Natural killer cell (primary cell): ENCODE data around the gene C2CD4B. TPM values are rescaled to one million over a fixed set of nuclear protein-coding genes. Genes with fewer than 3 reads are reported as not detected.
A peak's percentile ranks its signal among the peaks of the same experiment; 100 is the strongest.

ENCODE experiments used
- ATAC-seq, 3 donors: fragments of 150-1000 bp in 2 of 3; fragments of 200-7000 bp in 1 of 3; cut with Tn5 transposase; 1 replicate in 1 of 3; 2 replicates in 2 of 3; pipeline ENCODE4 v1.10.0; 2021; ENCODE audit warnings: mild to moderate bottlenecking in 2 of 3, moderate library complexity in 2 of 3
- DNase-seq, 2 donors: peaks; one replicate each; pipeline versions ENCODE4 v3.0.0 to v3.0.0-alpha.2; 2013 to 2021; ENCODE audit warnings: mixed read lengths in 1 of 2
- H3K27ac ChIP-seq: one replicate; pipeline ENCODE4 v1.5.1; 2013; ENCODE audit warnings: mild to moderate bottlenecking, low read length
- H3K27me3 ChIP-seq: one replicate; pipeline ENCODE4 v1.6.1; 2013; ENCODE audit warnings: low read length; ENCODE audit not compliant: control insufficient read depth, insufficient read depth
- H3K36me3 ChIP-seq: one replicate; pipeline ENCODE4 v1.6.1; 2013; ENCODE audit warnings: low read length; ENCODE audit not compliant: control insufficient read depth, insufficient read depth
- H3K4me1 ChIP-seq: one replicate; pipeline ENCODE4 v1.6.1; 2013; ENCODE audit warnings: low read length; ENCODE audit not compliant: control insufficient read depth, insufficient read depth
- H3K4me3 ChIP-seq: one replicate; pipeline ENCODE4 v1.5.1; 2013; ENCODE audit warnings: low read length
- H3K9me3 ChIP-seq: one replicate; pipeline ENCODE4 v1.6.1; 2013; ENCODE audit warnings: low read length; ENCODE audit not compliant: control insufficient read depth, insufficient read depth
- H3K27ac Mint-ChIP-seq, 2 donors: one replicate each; pipeline ENCODE4 v1.8.0; 2022; ENCODE audit warnings: mild to moderate bottlenecking in 2 of 2, mixed read lengths in 2 of 2, moderate library complexity in 1 of 2
- H3K27me3 Mint-ChIP-seq, 2 donors: one replicate each; pipeline ENCODE4 v1.8.0; 2022; ENCODE audit warnings: low read depth in 2 of 2, mixed read lengths in 2 of 2
- H3K36me3 Mint-ChIP-seq: one replicate; pipeline ENCODE4 v1.8.0; 2022; ENCODE audit warnings: mixed read lengths
- H3K4me1 Mint-ChIP-seq, 2 donors: one replicate each; pipeline ENCODE4 v1.8.0; 2022; ENCODE audit warnings: mixed read lengths in 2 of 2
- H3K4me3 Mint-ChIP-seq: one replicate; pipeline ENCODE4 v1.8.0; 2022; ENCODE audit warnings: mild to moderate bottlenecking, moderate library complexity, mixed read lengths
- H3K9me3 Mint-ChIP-seq, 2 donors: one replicate each; pipeline ENCODE4 v1.8.0; 2022; ENCODE audit warnings: mixed read lengths in 2 of 2
- CTCF ChIP-seq: fragments of 200-600 bp; IDR thresholded peaks from one replicate; pipeline ENCODE4 v1.8.0; 2022; ENCODE audit warnings: antibody characterized with exemption
- WGBS: methylation state at CpG from one replicate; pipeline ENCODE4 v1.1.7; 2013; ENCODE audit warnings: missing lambda C conversion rate; ENCODE audit not compliant: insufficient coverage; 5-methylcytosine and 5-hydroxymethylcytosine counted together
- intact Hi-C: fragments of 100-400 bp; cut with micrococcal nuclease; formaldehyde crosslinking; loops from one replicate; pipeline ENCODE4 v1.14.2; 2022
- total RNA-seq, 4 donors: library from RNA; stranded (reverse); fragments of 120-200 nt in 1 of 4; gene quantifications; one replicate each; pipeline versions ENCODE4 v1.2.3 to v1.2.4, GENCODE V29; 2013 to 2022

Gene C2CD4B
- total RNA-seq, 3 donors from 2014 or later (not counting 1 experiment from before 2014, with no cell fraction given), result 0.75 TPM; not detected in 2

- Histone ChIP-seq H3K9me3 (no peaks in the 10 kb centered on the region), H3K4me1 (peaks cover 11% of the 10 kb centered on the region), H3K27me3 (no peaks in the 10 kb centered on the region), H3K27ac (no peak overlapping the region), H3K4me3 (no peak overlapping the region), H3K36me3 (no peaks in the 10 kb centered on the region)
- Mint-ChIP-seq H3K4me1 (peaks cover 26 to 32% of the 10 kb centered on the region in 2 donors), H3K27ac (peak overlapping the region in 1 of 2 donors; percentile 13), H3K27me3 (peaks cover 4 to 9% of the 10 kb centered on the region in 2 donors), H3K4me3 (no peak overlapping the region), H3K36me3 (no peaks in the 10 kb centered on the region), H3K9me3 (no peaks in the 10 kb centered on the region)
- 19% methylated on average over 2 of the region's 2 CpGs for WGBS
- intact Hi-C loops, result loop anchor here (2.0 kb wide), 1 partner anchor 130 kb away; no protein-coding TSS in a partner anchor
- DNase-seq, result peak in 1 of 2 donors; percentile 19
- TF ChIP-seq CTCF, result no peak
- ATAC-seq, result peak in 1 of 3 donors; percentile 37
These were observed 40.1 kb downstream of the C2CD4B start for GRCh38 chr15:62124973-62125303.

DNA sequence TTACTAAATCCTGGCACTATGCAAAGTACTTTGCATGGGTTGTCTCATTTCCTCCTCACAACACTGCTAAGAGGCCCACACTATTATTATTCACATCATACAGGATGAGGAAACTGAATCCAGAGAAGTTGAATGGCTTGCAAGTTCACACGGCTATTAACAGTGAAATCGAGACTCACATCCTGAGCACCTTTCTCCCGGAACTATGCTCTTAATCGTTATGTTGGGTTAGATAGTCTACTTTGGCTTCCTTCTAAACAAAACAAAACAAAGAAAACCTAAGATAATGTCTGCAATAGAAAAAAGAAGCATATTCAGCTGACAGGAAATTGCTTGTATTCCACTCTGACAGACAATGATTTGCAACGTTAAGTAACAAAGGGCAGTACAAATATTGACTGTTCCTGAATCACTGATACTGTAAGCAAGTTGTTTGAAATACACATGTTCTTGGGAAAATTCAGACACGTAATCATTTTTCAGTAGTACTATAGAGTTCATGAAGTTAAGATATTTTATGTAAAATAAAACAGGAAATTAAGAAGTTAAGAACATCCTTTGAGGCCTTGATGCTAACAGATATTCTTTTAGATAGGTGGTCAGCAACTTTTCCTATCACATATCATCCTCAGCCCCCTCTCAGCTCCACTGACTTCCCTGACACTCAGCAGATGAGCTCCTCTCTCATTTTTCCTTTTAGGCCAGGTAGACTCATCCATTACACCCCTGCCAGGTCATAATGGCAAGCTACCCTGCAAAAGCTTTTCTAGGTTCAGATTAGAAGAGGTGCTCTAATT, 40.7 kb downstream of the C2CD4B start:
- peak in 1 of 2 donors; percentile 14 for DNase-seq

DNA sequence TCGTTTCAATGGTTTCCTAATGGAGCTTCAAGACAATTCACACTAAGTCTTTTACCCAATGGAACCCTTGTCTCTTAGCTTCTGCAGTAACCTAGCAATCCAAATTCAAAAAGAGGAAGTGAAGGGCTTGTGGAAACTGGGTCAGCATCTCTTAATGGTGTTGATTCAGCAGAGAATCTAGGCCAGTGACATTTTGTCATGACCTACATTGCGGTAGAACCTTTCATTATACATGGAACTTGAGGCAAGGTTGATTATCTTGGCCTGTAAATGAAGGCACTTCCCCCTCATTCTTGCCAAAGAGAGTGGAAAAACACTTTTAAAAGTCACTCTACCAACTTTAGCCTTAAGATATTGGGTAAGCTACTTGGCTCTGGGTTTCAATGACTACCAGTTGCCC, 42.8 kb downstream of the C2CD4B start:
- no peak for ATAC-seq
- H3K4me3 ChIP-seq, result no peak overlapping the region
- 73% methylated on average over 2 of the region's 2 CpGs for whole genome bisulfite sequencing
- peaks cover 3% of the 10 kb centered on the region for H3K4me1 ChIP-seq
- H3K4me3 Mint-ChIP-seq, result no peak overlapping the region
- H3K9me3 Mint-ChIP-seq, result no peaks in the 10 kb centered on the region
- peak in 1 of 2 donors; percentile 58 for DNase-seq
- H3K27me3 ChIP-seq, result no peaks in the 10 kb centered on the region
- H3K36me3 Mint-ChIP-seq, result no peaks in the 10 kb centered on the region
- H3K27ac ChIP-seq, result peak overlapping the region; percentile 47
- no peak overlapping the region for H3K27ac Mint-ChIP-seq
- no peaks in the 10 kb centered on the region for H3K36me3 ChIP-seq
- no peaks in the 10 kb centered on the region for H3K27me3 Mint-ChIP-seq
- H3K4me1 Mint-ChIP-seq, result peaks cover 21 to 22% of the 10 kb centered on the region in 2 donors
- intact Hi-C loops, result no loop called here
- TF ChIP-seq CTCF, result no peak
- H3K9me3 ChIP-seq, result no peaks in the 10 kb centered on the region

More for the DNA sequence above, 40.7 kb downstream of the C2CD4B start:
- peak in 1 of 3 donors; percentile 41 for ATAC-seq
- Histone ChIP-seq H3K4me1 (peaks cover 11% of the 10 kb centered on the region), H3K9me3 (no peaks in the 10 kb centered on the region), H3K4me3 (no peak overlapping the region), H3K27me3 (no peaks in the 10 kb centered on the region), H3K27ac (peak overlapping the region; percentile 4), H3K36me3 (no peaks in the 10 kb centered on the region)
- intact Hi-C loops, result loop anchor here (2.0 kb wide), 1 partner anchor 130 kb away; no protein-coding TSS in a partner anchor
- H3K4me1 Mint-ChIP-seq, result peaks cover 27 to 32% of the 10 kb centered on the region in 2 donors
- TF ChIP-seq CTCF, result no peak
- H3K27me3 Mint-ChIP-seq, result peaks cover 0 to 3% of the 10 kb centered on the region in 2 donors
- H3K27ac Mint-ChIP-seq, result peak overlapping the region; percentile 13 to 14
- H3K36me3 Mint-ChIP-seq, result no peaks in the 10 kb centered on the region
- WGBS, result 35% methylated on average over 4 of the region's 6 CpGs
- H3K9me3 Mint-ChIP-seq, result no peaks in the 10 kb centered on the region
- H3K4me3 Mint-ChIP-seq, result no peak overlapping the region
